NCI-H524 treated with DMSO at 0.1 percent for 48 hours (cell line): ENCODE data around the gene ABHD16A.

Source experiments
- DNase-seq: peaks from one replicate; lab custom pipeline; 2025; lab: John Stamatoyannopoulos, UW

Gene ABHD16A

GRCh38 chr6:31639449-31639861 lies 63.7 kb downstream of the ABHD16A start:
- DNase-seq = no peak

GRCh38 chr6:31639043-31639442 lies 64.1 kb downstream of the ABHD16A start:
- DNase-seq = no peak
